BLaER1 treated with 17β-estradiol and CSF1 and Interleukin-3, amounts not matched to agents 10 nM and 100 nM (cell line): ENCODE data around the gene UBE2Z.
"Not testable (repeated sequence)": the region's sequence is repeated elsewhere in the genome, so short reads cannot be mapped to it uniquely, and the experiment has no call there.

Source experiments
- H3K27ac ChIP-seq, 11 experiments: shearing (Covaris generic); formaldehyde crosslinking; 2 replicates each; pipeline ENCODE4 v1.8.1; 2022
- H3K27me3 ChIP-seq, 11 experiments: shearing (Covaris generic); formaldehyde crosslinking; 2 replicates each; pipeline ENCODE4 v1.8.1; 2022
- H3K36me3 ChIP-seq, 11 experiments: shearing (Covaris generic); formaldehyde crosslinking; 2 replicates each; pipeline ENCODE4 v1.8.1; 2022
- H3K4me1 ChIP-seq, 10 experiments: shearing (Covaris generic); formaldehyde crosslinking; 2 replicates each; pipeline ENCODE4 v1.8.1; 2022
- H3K4me2 ChIP-seq, 11 experiments: shearing (Covaris generic); formaldehyde crosslinking; 2 replicates each; pipeline ENCODE4 v1.8.1; 2022
- H3K4me3 ChIP-seq, 10 experiments: shearing (Covaris generic); formaldehyde crosslinking; 2 replicates each; pipeline ENCODE4 v1.8.1; 2022
- H3K9ac ChIP-seq, 11 experiments: shearing (Covaris generic); formaldehyde crosslinking; 2 replicates each; pipeline ENCODE4 v1.8.1; 2022
- H3K9me3 ChIP-seq, 11 experiments: shearing (Covaris generic); formaldehyde crosslinking; replicated peaks in 1 of 11; 2 replicates each; pipeline ENCODE4 v1.8.1; 2022
- H4K20me1 ChIP-seq, 11 experiments: shearing (Covaris generic); formaldehyde crosslinking; 2 replicates each; pipeline ENCODE4 v1.8.1; 2022
- Cebpa-rat ChIP-seq, 11 experiments: shearing (Covaris generic); IDR thresholded peaks; 2 replicates each; pipeline ENCODE4 v1.8.1; 2022

The UBE2Z gene

DNA sequence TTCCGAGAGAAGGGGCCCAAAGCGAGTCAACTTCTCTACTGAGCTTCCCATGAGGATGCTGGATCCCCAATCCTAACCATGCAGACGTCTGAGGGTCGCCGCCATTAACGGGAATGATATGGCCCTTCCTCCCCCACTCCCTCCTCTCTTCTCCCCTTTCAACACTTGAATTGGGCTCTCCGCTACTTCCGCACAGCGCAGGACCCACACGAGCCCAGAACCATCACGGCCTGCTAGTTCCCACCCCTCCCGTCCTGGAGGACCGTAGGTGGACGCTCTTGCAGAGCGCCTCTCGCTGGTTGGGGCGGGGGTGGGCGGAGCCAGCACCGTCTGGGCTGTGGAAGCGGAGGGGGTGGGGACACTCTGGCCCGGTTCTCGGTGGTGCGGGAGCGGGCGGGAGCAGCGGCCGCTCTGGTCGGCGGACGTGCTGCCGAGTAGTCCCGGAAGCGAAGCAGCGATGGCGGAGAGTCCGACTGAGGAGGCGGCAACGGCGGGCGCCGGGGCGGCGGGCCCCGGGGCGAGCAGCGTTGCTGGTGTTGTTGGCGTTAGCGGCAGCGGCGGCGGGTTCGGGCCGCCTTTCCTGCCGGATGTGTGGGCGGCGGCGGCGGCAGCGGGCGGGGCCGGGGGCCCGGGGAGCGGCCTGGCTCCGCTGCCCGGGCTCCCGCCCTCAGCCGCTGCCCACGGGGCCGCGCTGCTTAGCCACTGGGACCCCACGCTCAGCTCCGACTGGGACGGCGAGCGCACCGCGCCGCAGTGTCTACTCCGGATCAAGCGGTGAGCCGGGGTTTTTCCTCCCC is at the start of gene UBE2Z:
Gene UBE2Z (plus strand): TSS at position 361 of the 797 bp plus-strand sequence. CDS start 97 bp downstream, at position 458.
- Histone ChIP-seq H3K4me2 (peak within 1 kb of the TSS; percentile 77 to 96 (median 90)), H3K9ac (peak within 1 kb of the TSS; percentile 99 to 100 (median 99)), H3K4me3 (peak within 1 kb of the TSS; percentile 85 to 98 (median 91)), H3K9me3 (no peaks in the 10 kb centered on the region), H3K27ac (peak within 1 kb of the TSS; percentile 98 to 100 (median 99)), H3K36me3 (peaks cover 26 to 37% (median 36%) of the 10 kb centered on the region in 11 experiments), H3K4me1 (peaks cover 30 to 61% (median 45%) of the 10 kb centered on the region in 10 experiments), H4K20me1 (peaks cover 37 to 43% (median 42%) of the 10 kb centered on the region in 11 experiments), H3K27me3 (no peaks in the 10 kb centered on the region)
- TF ChIP-seq Cebpa-rat (IDR thresholded peaks at IDR 0.05), result no peak

- peaks cover 79 to 98% (median 90%) of the 10 kb centered on the region in 11 experiments for H3K36me3 ChIP-seq
These were observed 48.2 kb upstream of the UBE2Z start for GRCh38 chr17:48860034-48860433.

DNA sequence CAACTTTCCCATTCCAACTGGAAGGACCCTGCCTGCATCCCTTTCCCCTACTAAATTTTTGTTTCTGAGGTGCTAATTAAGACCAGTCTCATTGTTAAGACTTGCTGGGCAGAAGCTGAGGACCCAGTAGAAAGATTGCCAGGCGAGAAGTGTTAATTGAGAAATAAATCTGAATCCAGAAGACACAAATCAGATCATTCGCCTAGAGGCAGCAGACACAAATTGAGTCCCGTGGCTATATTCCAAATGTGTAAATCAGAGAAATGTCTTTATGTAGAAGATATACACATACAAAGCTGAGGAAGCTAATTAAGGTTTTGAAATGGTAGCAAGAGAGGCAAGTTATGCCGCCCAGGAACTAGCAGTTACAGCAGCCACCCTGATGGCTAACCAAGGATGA is 47.8 kb upstream of the UBE2Z start:
- no peaks in the 10 kb centered on the region; a peak in 1 of 22 replicates for H3K9me3 ChIP-seq
- no peaks in the 10 kb centered on the region for H3K27me3 ChIP-seq
- peak overlapping the region in 3 of 11 experiments; percentile 1 to 47 (median 19); a peak in 3 of 22 replicates for H3K9ac ChIP-seq
- H3K4me2 ChIP-seq, result peak overlapping the region in 9 of 11 experiments; percentile 18 to 73 (median 66); a peak in 17 of 22 replicates
- peak overlapping the region in 6 of 11 experiments; percentile 16 to 65 (median 60); a peak in 10 of 22 replicates for H3K27ac ChIP-seq
- H3K36me3 ChIP-seq, result peaks cover 75 to 98% (median 88%) of the 10 kb centered on the region in 11 experiments
- H4K20me1 ChIP-seq, result no peaks in the 10 kb centered on the region
- H3K4me1 ChIP-seq, result peaks cover 0 to 35% (median 17%) of the 10 kb centered on the region in 10 experiments; a peak in 17 of 20 replicates
- no peak for TF ChIP-seq Cebpa-rat (IDR thresholded peaks at IDR 0.05)
- H3K4me3 ChIP-seq, result 0 out of 20 replicates have a peak overlapping the region, but pooled peaks of 1 of the 10 experiments have one; percentile 2

More at GRCh38 chr17:48860034-48860433, 48.2 kb upstream of the UBE2Z start:
- H4K20me1 ChIP-seq, result no peaks in the 10 kb centered on the region
- no peak for TF ChIP-seq Cebpa-rat (IDR thresholded peaks at IDR 0.05)
- H3K4me2 ChIP-seq, result peak overlapping the region in 9 of 11 experiments; percentile 18 to 73 (median 66); a peak in 16 of 22 replicates
- peak overlapping the region in 2 of 11 experiments; percentile 19 to 47; a peak in 2 of 22 replicates for H3K9ac ChIP-seq
- H3K4me3 ChIP-seq, result 0 out of 20 replicates have a peak overlapping the region, but pooled peaks of 1 of the 10 experiments have one; percentile 2
- no peaks in the 10 kb centered on the region for H3K27me3 ChIP-seq
- peak overlapping the region in 5 of 11 experiments; percentile 27 to 65 (median 61); a peak in 9 of 22 replicates for H3K27ac ChIP-seq
- no peaks in the 10 kb centered on the region; a peak in 1 of 22 replicates for H3K9me3 ChIP-seq
- peaks cover 0 to 39% (median 19%) of the 10 kb centered on the region in 10 experiments; a peak in 17 of 20 replicates for H3K4me1 ChIP-seq

DNA sequence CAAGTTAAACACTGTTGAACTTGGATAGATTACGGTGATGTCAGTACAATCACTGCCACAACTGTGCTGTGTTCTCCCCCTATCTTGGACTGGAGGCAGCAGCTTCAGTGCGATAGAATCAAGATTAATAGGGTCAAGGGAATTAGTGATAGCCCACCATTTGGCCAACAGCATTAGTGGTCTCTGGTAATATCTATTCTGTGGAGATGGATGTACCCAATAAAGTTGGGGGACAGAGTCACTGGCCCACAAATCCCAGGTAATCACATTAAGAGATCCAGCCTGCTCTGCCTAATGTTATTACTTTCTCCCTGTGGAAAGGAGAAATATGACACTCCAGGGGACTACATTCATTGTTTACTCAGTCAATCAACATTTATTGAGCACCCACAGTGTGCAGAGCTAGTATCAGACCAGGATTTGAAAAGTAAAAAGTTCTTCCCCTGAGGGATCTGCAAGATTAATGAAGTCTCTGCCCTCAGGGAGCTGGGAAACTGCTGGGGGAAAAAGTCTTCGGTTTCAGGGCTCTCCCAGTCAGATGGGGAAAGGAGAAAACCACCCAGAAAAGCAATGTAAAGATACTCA is 39.2 kb upstream of the UBE2Z start:
- Histone ChIP-seq H3K9ac (no peak overlapping the region), H4K20me1 (peaks cover 0 to 6% (median 0%) of the 10 kb centered on the region in 11 experiments; a peak in 1 of 22 replicates), H3K4me1 (peaks cover 7 to 52% (median 49%) of the 10 kb centered on the region in 10 experiments; a peak in 19 of 20 replicates), H3K27ac (no peak overlapping the region), H3K4me2 (peak overlapping the region in 7 of 11 experiments; percentile 18 to 85 (median 54); a peak in 10 of 22 replicates), H3K9me3 (no peaks in the 10 kb centered on the region), H3K36me3 (peaks cover 9 to 26% (median 22%) of the 10 kb centered on the region in 11 experiments), H3K27me3 (peaks cover 0 to 8% (median 0%) of the 10 kb centered on the region in 11 experiments; a peak in 3 of 22 replicates), H3K4me3 (no peak overlapping the region)
- no peak for TF ChIP-seq Cebpa-rat (IDR thresholded peaks at IDR 0.05)

DNA sequence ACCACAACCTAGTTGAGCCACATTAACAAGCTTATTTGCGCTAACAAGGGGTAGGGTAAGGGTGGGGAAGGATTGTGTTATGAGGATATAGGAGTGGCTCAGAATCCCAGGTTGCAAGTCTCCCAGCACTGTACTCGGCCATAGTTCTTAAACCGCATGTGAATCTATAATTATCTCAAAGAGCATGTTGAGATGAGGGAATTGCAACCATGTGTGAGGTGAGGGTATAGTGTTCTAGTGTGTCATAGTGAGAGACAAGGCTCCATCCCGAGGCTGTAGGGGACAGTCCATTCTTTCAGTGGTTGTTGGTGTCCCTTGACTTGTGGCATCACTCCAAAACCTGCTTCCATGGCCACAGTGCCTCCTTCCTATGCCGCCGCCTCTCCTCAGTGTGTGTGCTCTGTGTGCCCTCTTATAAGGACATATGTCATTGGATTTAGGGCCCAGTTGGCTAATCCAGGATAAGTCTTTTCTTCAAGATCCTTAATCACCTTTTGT is 38.3 kb upstream of the UBE2Z start:
- H3K4me1 ChIP-seq, result peaks cover 7 to 52% (median 49%) of the 10 kb centered on the region in 10 experiments; a peak in 19 of 20 replicates
- H3K36me3 ChIP-seq, result peaks cover under 1 to 18% (median 13%) of the 10 kb centered on the region in 11 experiments; a peak in 19 of 22 replicates
- no peak overlapping the region for H3K27ac ChIP-seq
- TF ChIP-seq Cebpa-rat (IDR thresholded peaks at IDR 0.05), result no peak
- no peaks in the 10 kb centered on the region for H3K9me3 ChIP-seq
- H3K4me2 ChIP-seq, result peak overlapping the region in 9 of 11 experiments; percentile 11 to 85 (median 48); a peak in 13 of 22 replicates
- peaks cover 0 to 8% (median 0%) of the 10 kb centered on the region in 11 experiments; a peak in 3 of 22 replicates for H3K27me3 ChIP-seq
- peaks cover 0 to 6% (median 0%) of the 10 kb centered on the region in 11 experiments; a peak in 1 of 22 replicates for H4K20me1 ChIP-seq
- H3K4me3 ChIP-seq, result no peak overlapping the region
- no peak overlapping the region for H3K9ac ChIP-seq

DNA sequence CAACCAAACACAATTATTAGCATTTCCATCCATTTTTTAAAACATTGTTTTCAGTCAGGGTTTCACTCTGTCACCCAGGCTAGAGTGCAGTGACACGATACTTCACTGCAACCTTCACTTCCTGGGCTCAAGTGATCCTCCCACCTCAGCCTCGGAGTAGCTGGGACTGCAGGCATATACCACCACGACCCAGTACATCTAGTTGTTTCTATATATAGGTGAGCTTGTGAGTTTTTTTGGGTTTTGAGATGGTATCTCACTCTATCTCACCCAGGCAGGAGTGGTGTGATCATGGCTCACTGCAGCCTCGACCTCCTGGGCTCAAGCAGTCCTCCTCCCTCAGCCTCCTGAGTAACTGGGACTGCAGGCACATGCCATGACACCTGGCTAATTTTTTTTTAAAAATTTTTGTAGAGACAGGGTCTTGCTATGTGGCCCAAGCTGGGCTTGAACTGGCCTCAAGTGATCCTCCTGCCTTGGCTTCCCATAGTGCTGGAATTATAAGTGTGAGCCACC is 37.1 kb upstream of the UBE2Z start:
- peaks cover 0 to 8% (median 0%) of the 10 kb centered on the region in 11 experiments; a peak in 3 of 22 replicates for H3K27me3 ChIP-seq
- H3K27ac ChIP-seq, result no peak overlapping the region
- no peak for TF ChIP-seq Cebpa-rat (IDR thresholded peaks at IDR 0.05)
- H3K4me2 ChIP-seq, result peak overlapping the region in 5 of 11 experiments; percentile 41 to 85 (median 64); a peak in 7 of 22 replicates
- H4K20me1 ChIP-seq, result peaks cover 0 to 6% (median 0%) of the 10 kb centered on the region in 11 experiments; a peak in 1 of 22 replicates
- no peaks in the 10 kb centered on the region for H3K9me3 ChIP-seq
- H3K9ac ChIP-seq, result no peak overlapping the region
- peaks cover 7 to 52% (median 49%) of the 10 kb centered on the region in 10 experiments; a peak in 19 of 20 replicates for H3K4me1 ChIP-seq
- H3K36me3 ChIP-seq, result peaks cover 0 to 6% (median 3%) of the 10 kb centered on the region in 11 experiments; a peak in 6 of 22 replicates
- H3K4me3 ChIP-seq, result no peak overlapping the region

DNA sequence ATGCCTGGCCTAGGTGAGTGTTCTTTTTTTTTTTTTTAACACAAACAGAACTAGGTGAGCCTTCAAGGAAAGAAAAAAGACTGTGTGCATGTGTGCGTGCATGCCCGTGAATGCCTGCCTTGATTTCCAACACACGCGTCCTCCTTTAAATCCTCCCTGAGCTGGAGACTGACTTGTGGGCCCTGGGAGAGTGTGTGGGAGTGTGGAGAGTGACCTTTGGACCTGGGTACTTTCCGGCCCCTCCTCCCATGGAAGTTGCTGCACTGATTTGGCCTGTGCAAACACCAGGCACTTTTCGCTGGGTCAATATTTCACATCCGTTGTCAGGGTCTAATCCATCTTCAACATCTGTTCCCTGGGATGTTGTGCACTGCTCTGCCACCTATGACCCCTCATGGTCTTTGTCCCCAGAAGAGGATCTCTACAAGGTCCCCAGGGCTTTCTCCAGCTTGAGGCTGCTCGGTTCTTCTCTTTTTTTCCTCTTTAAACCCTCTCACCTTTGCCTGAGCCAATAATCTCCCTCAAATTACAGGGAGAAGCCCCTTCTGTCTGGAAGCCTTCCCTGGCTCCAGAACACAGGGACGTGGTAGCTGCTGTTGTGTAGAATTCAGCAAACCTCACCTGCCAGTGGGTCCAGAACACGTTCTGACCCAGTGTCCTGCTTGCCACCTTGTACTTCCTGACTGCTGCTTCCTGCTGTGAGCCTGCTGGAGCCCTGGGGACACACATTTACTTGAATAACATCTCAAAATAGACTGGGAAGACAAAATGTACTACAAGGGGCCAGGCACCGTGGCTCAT is 36.5 kb upstream of the UBE2Z start:
- no peak for TF ChIP-seq Cebpa-rat (IDR thresholded peaks at IDR 0.05)
- Histone ChIP-seq H3K9me3 (no peaks in the 10 kb centered on the region), H3K4me2 (peak overlapping the region in 9 of 11 experiments; percentile 10 to 85 (median 64); a peak in 16 of 22 replicates), H3K9ac (peak overlapping the region in 2 of 11 experiments; percentile 14 to 41; a peak in 1 of 22 replicates), H3K36me3 (no peaks in the 10 kb centered on the region), H3K27me3 (peaks cover 0 to 8% (median 0%) of the 10 kb centered on the region in 11 experiments; a peak in 3 of 22 replicates), H3K4me1 (peaks cover 7 to 54% (median 50%) of the 10 kb centered on the region in 10 experiments; a peak in 19 of 20 replicates), H3K27ac (no peak overlapping the region), H4K20me1 (peaks cover 0 to 6% (median 0%) of the 10 kb centered on the region in 11 experiments; a peak in 1 of 22 replicates), H3K4me3 (no peak overlapping the region)

- not testable (repeated sequence) for H3K4me3 ChIP-seq, H3K27ac ChIP-seq, H3K36me3 ChIP-seq, H3K9me3 ChIP-seq, H4K20me1 ChIP-seq, H3K27me3 ChIP-seq
- Histone ChIP-seq H3K4me2 (peak overlapping the region in 10 of 11 experiments; percentile 10 to 85 (median 64); a peak in 17 of 22 replicates), H3K9ac (peak overlapping the region in 2 of 11 experiments; percentile 14 to 41; a peak in 1 of 22 replicates), H3K4me1 (peaks cover 12 to 61% (median 57%) of the 10 kb centered on the region in 10 experiments; a peak in 19 of 20 replicates)
These were observed 35.8 kb upstream of the UBE2Z start for GRCh38 chr17:48872409-48872808.
